Nephron progenitor cell (in vitro differentiated cells): Measurements from ENCODE around the gene DSCAM.
"Not testable (repeated sequence)": the region's sequence is repeated elsewhere in the genome, so short reads cannot be mapped to it uniquely, and the experiment has no call there.

Experiments used
- DNase-seq: peaks from one replicate; pipeline ENCODE4 v3.0.0; 2021
- H3K27ac Mint-ChIP-seq: 2 replicates; pipeline ENCODE4 v1.8.0; 2021; ENCODE audit warnings: mild to moderate bottlenecking, moderate library complexity, mixed read lengths
- H3K27me3 Mint-ChIP-seq: 2 replicates; pipeline ENCODE4 v1.8.0; 2021; ENCODE audit warnings: mild to moderate bottlenecking, low read depth, mixed read lengths; ENCODE audit not compliant: poor library complexity
- H3K36me3 Mint-ChIP-seq: 2 replicates; pipeline ENCODE4 v1.8.0; 2021; ENCODE audit warnings: low read depth, mixed read lengths
- H3K4me1 Mint-ChIP-seq: 2 replicates; pipeline ENCODE4 v1.8.0; 2021; ENCODE audit warnings: mixed read lengths
- H3K4me3 Mint-ChIP-seq: 2 replicates; pipeline ENCODE4 v1.8.0; 2021; ENCODE audit warnings: mild to moderate bottlenecking, moderate library complexity, mixed read lengths
- H3K9me3 Mint-ChIP-seq: 2 replicates; pipeline ENCODE4 v1.8.0; 2021; ENCODE audit warnings: mild to moderate bottlenecking, moderate library complexity, mixed read lengths
- CTCF ChIP-seq: fragments of 200-600 bp; sonication (generic); IDR thresholded peaks from 2 replicates; pipeline ENCODE4 v1.5.0; 2021; ENCODE audit warnings: antibody characterized with exemption

Gene DSCAM

GRCh38 chr21:40186045-40186444 is 660.9 kb downstream of the DSCAM start:
- DNase-seq, result no peak
- H3K36me3 Mint-ChIP-seq, result peaks cover 12% of the 10 kb centered on the region
- TF ChIP-seq CTCF, result no peak
- H3K9me3 Mint-ChIP-seq, result peaks cover 40% of the 10 kb centered on the region
- peaks cover 12% of the 10 kb centered on the region for H3K27me3 Mint-ChIP-seq
- H3K4me1 Mint-ChIP-seq, result peaks cover 4% of the 10 kb centered on the region
- H3K4me3 Mint-ChIP-seq, result no peak overlapping the region
- no peak overlapping the region for H3K27ac Mint-ChIP-seq

GRCh38 chr21:40185208-40185607 is 661.8 kb downstream of the DSCAM start:
- H3K4me3 Mint-ChIP-seq, result no peak overlapping the region
- peaks cover 14% of the 10 kb centered on the region for H3K27me3 Mint-ChIP-seq
- peaks cover 12% of the 10 kb centered on the region for H3K36me3 Mint-ChIP-seq
- H3K9me3 Mint-ChIP-seq, result peaks cover 39% of the 10 kb centered on the region
- no peak for TF ChIP-seq CTCF
- no peak overlapping the region for H3K27ac Mint-ChIP-seq
- peaks cover 4% of the 10 kb centered on the region for H3K4me1 Mint-ChIP-seq
- no peak for DNase-seq

- Mint-ChIP-seq H3K9me3 (peaks cover 21% of the 10 kb centered on the region), H3K27me3 (peaks cover 18% of the 10 kb centered on the region)
- not testable (repeated sequence) for H3K4me3 Mint-ChIP-seq, H3K36me3 Mint-ChIP-seq, DNase-seq, H3K4me1 Mint-ChIP-seq, H3K27ac Mint-ChIP-seq
Measured at GRCh38 chr21:40182491-40182890, 664.5 kb downstream of the DSCAM start.

- H3K36me3 Mint-ChIP-seq, result peaks cover 8% of the 10 kb centered on the region
- peaks cover 5% of the 10 kb centered on the region for H3K4me1 Mint-ChIP-seq
- H3K27me3 Mint-ChIP-seq, result peaks cover 23% of the 10 kb centered on the region
- no peak for DNase-seq
- peaks cover 21% of the 10 kb centered on the region for H3K9me3 Mint-ChIP-seq
- H3K4me3 Mint-ChIP-seq, result no peak overlapping the region
- no peak for TF ChIP-seq CTCF
- H3K27ac Mint-ChIP-seq, result no peak overlapping the region
Measured at GRCh38 chr21:40179166-40179565, 667.8 kb downstream of the DSCAM start.

GRCh38 chr21:40178726-40179125 is 668.2 kb downstream of the DSCAM start:
- Mint-ChIP-seq H3K27me3 (peaks cover 25% of the 10 kb centered on the region), H3K4me3 (no peak overlapping the region), H3K27ac (no peak overlapping the region), H3K4me1 (peaks cover 5% of the 10 kb centered on the region), H3K9me3 (peaks cover 20% of the 10 kb centered on the region), H3K36me3 (peaks cover 8% of the 10 kb centered on the region)
- no peak for DNase-seq
- TF ChIP-seq CTCF, result no peak

- Mint-ChIP-seq H3K4me1 (peaks cover 5% of the 10 kb centered on the region), H3K27me3 (peaks cover 25% of the 10 kb centered on the region), H3K4me3 (no peak overlapping the region), H3K36me3 (peaks cover 8% of the 10 kb centered on the region), H3K9me3 (peaks cover 13% of the 10 kb centered on the region), H3K27ac (no peak overlapping the region)
- no peak for TF ChIP-seq CTCF
- DNase-seq, result no peak
Measured at GRCh38 chr21:40177979-40178378, 669.0 kb downstream of the DSCAM start.
